SK-N-SH treated with all-trans-retinoic acid at 6 μM for 48 hours (cell line): ENCODE results near the gene WFDC1.

Source experiments
- ATAC-seq: fragments of 200-7000 bp; cut with Tn5 transposase; 3 replicates; pipeline ENCODE4 v1.9.1; 2020; ENCODE audit warnings: mild to moderate bottlenecking, moderate library complexity
- ARNTL ChIP-seq: fragments of 450-650 bp; formaldehyde crosslinking; IDR thresholded peaks from 2 replicates; pipeline ENCODE4 v1.5.0; 2020; ENCODE audit warnings: low read depth, mild to moderate bottlenecking, moderate library complexity, borderline replicate concordance
- BACH2 ChIP-seq: fragments of 250-450 bp; sonication (Bioruptor Pico); IDR thresholded peaks from 2 replicates; pipeline ENCODE4 v1.9.0; 2021; ENCODE audit warnings: mild to moderate bottlenecking, borderline replicate concordance
- CSDC2 ChIP-seq: fragments of 250-450 bp; sonication (Bioruptor Pico); IDR thresholded peaks from 2 replicates; pipeline ENCODE4 v1.5.0; 2020; ENCODE audit warnings: mild to moderate bottlenecking, moderate library complexity
- CSRNP3 ChIP-seq: fragments of 250-450 bp; sonication (Bioruptor Pico); IDR thresholded peaks from 2 replicates; pipeline ENCODE4 v1.5.1; 2021; ENCODE audit warnings: mild to moderate bottlenecking, moderate library complexity
- ESRRG ChIP-seq: fragments of 250-450 bp; sonication (Bioruptor Pico); IDR thresholded peaks from 2 replicates; pipeline ENCODE4 v1.6.1; 2021; ENCODE audit warnings: mild to moderate bottlenecking
- GLIS3 ChIP-seq: fragments of 250-450 bp; sonication (Bioruptor Pico); IDR thresholded peaks from 2 replicates; pipeline ENCODE4 v1.5.0; 2020; ENCODE audit warnings: mild to moderate bottlenecking, moderate library complexity
- ISL1 ChIP-seq: fragments of 250-450 bp; sonication (Bioruptor Pico); IDR thresholded peaks from 2 replicates; pipeline ENCODE4 v2.1.2; 2022; ENCODE audit warnings: mild to moderate bottlenecking, moderate library complexity
- OSR1 ChIP-seq: fragments of 250-450 bp; sonication (Bioruptor Pico); IDR thresholded peaks from 2 replicates; pipeline ENCODE4 v1.8.0; 2022; ENCODE audit warnings: moderate library complexity, mild to moderate bottlenecking, inconsistent platforms
- POU6F1 ChIP-seq: fragments of 250-450 bp; sonication (Bioruptor Pico); IDR thresholded peaks from 2 replicates; pipeline ENCODE4 v1.8.0; 2021; ENCODE audit warnings: low read depth, mild to moderate bottlenecking, moderate library complexity, borderline replicate concordance
- PPARA ChIP-seq: fragments of 250-450 bp; sonication (Bioruptor Pico); IDR thresholded peaks from 2 replicates; pipeline ENCODE4 v1.5.0; 2020; ENCODE audit warnings: mild to moderate bottlenecking, borderline replicate concordance
- RARB ChIP-seq: fragments of 250-450 bp; sonication (Bioruptor Pico); IDR thresholded peaks from 2 replicates; pipeline ENCODE4 v1.8.0; 2021; ENCODE audit warnings: mild to moderate bottlenecking, moderate library complexity
- SNAI2 ChIP-seq: fragments of 250-450 bp; sonication (Bioruptor Pico); IDR thresholded peaks from 2 replicates; pipeline ENCODE4 v1.5.0; 2020; ENCODE audit warnings: mild to moderate bottlenecking, moderate library complexity
- TCF4 ChIP-seq: fragments of 250-450 bp; sonication (Bioruptor Pico); IDR thresholded peaks from 2 replicates; pipeline ENCODE4 v1.8.0; 2021; ENCODE audit warnings: mild to moderate bottlenecking, moderate library complexity, borderline replicate concordance
- TOX ChIP-seq: fragments of 250-450 bp; sonication (Bioruptor Pico); IDR thresholded peaks from 2 replicates; pipeline ENCODE4 v1.8.0; 2021; ENCODE audit warnings: mild to moderate bottlenecking, moderate library complexity, borderline replicate concordance
- TSHZ2 ChIP-seq: fragments of 250-450 bp; sonication (Bioruptor Pico); IDR thresholded peaks from 2 replicates; pipeline ENCODE4 v1.5.0; 2020; ENCODE audit warnings: mild to moderate bottlenecking, moderate library complexity
- ZC3H10 ChIP-seq: fragments of 250-450 bp; sonication (Bioruptor Pico); IDR thresholded peaks from 2 replicates; pipeline ENCODE4 v1.5.1; 2021; ENCODE audit warnings: mild to moderate bottlenecking, moderate library complexity
- ZFP3 ChIP-seq: fragments of 250-450 bp; sonication (Bioruptor Pico); IDR thresholded peaks from 2 replicates; pipeline ENCODE4 v1.5.0; 2020; ENCODE audit warnings: mild to moderate bottlenecking, moderate library complexity
- ZFP30 ChIP-seq: fragments of 450-650 bp; formaldehyde crosslinking; IDR thresholded peaks from 2 replicates; pipeline ENCODE4 v1.5.0; 2022; ENCODE audit warnings: mild to moderate bottlenecking, moderate library complexity
- ZNF565 ChIP-seq: fragments of 450-650 bp; formaldehyde crosslinking; conservative IDR thresholded peaks from 2 replicates; pipeline ENCODE4 v1.5.0; 2020; ENCODE audit warnings: low read depth, mild to moderate bottlenecking, moderate library complexity
- ZNF70 ChIP-seq: fragments of 450-650 bp; formaldehyde crosslinking; IDR thresholded peaks from 2 replicates; pipeline ENCODE4 v1.5.0; 2020; ENCODE audit warnings: mild to moderate bottlenecking, moderate library complexity
- ZNF8 ChIP-seq: fragments of 450-650 bp; formaldehyde crosslinking; IDR thresholded peaks from 2 replicates; pipeline ENCODE4 v1.5.0; 2020; ENCODE audit warnings: mild to moderate bottlenecking, moderate library complexity
- TF ChIP-seq, protein P1 (sequence below): fragments of 250-450 bp; sonication (Bioruptor Pico); IDR thresholded peaks from 2 replicates; pipeline ENCODE4 v1.5.1; 2020; ENCODE audit warnings: low read depth, mild to moderate bottlenecking, moderate library complexity
- TF ChIP-seq, protein P2 (sequence below): fragments of 250-450 bp; sonication (Bioruptor Pico); IDR thresholded peaks from 2 replicates; pipeline ENCODE4 v1.8.0; 2020; ENCODE audit warnings: mild to moderate bottlenecking, moderate library complexity, borderline replicate concordance

The WFDC1 gene

GRCh38 chr16:84350685-84351400 is 56.2 kb downstream of the WFDC1 start:
- ATAC-seq, result no peak
- TF ChIP-seq OSR1, result no peak
- TF ChIP-seq ZFP3 (CRISPR knock-in tag), result no peak
- TF ChIP-seq SNAI2 (CRISPR knock-in tag), result no peak
- TF ChIP-seq TCF4 (CRISPR knock-in tag), result no peak
- no peak for TF ChIP-seq ESRRG (CRISPR knock-in tag)
- TF ChIP-seq, protein P1, sequence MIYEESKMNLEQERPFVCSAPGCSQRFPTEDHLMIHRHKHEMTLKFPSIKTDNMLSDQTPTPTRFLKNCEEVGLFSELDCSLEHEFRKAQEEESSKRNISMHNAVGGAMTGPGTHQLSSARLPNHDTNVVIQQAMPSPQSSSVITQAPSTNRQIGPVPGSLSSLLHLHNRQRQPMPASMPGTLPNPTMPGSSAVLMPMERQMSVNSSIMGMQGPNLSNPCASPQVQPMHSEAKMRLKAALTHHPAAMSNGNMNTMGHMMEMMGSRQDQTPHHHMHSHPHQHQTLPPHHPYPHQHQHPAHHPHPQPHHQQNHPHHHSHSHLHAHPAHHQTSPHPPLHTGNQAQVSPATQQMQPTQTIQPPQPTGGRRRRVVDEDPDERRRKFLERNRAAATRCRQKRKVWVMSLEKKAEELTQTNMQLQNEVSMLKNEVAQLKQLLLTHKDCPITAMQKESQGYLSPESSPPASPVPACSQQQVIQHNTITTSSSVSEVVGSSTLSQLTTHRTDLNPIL, result no peak
- no peak for TF ChIP-seq ARNTL
- TF ChIP-seq ZFP30 (CRISPR knock-in tag), result no peak
- TF ChIP-seq, protein P2, sequence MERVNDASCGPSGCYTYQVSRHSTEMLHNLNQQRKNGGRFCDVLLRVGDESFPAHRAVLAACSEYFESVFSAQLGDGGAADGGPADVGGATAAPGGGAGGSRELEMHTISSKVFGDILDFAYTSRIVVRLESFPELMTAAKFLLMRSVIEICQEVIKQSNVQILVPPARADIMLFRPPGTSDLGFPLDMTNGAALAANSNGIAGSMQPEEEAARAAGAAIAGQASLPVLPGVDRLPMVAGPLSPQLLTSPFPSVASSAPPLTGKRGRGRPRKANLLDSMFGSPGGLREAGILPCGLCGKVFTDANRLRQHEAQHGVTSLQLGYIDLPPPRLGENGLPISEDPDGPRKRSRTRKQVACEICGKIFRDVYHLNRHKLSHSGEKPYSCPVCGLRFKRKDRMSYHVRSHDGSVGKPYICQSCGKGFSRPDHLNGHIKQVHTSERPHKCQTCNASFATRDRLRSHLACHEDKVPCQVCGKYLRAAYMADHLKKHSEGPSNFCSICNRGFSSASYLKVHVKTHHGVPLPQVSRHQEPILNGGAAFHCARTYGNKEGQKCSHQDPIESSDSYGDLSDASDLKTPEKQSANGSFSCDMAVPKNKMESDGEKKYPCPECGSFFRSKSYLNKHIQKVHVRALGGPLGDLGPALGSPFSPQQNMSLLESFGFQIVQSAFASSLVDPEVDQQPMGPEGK, result no peak
- no peak for TF ChIP-seq BACH2 (CRISPR knock-in tag)
- no peak for TF ChIP-seq RARB (CRISPR knock-in tag)
- no peak for TF ChIP-seq ZNF70 (CRISPR knock-in tag)
- no peak for TF ChIP-seq CSRNP3
- no peak for TF ChIP-seq GLIS3 (CRISPR knock-in tag)
- no peak for TF ChIP-seq POU6F1
- no peak for TF ChIP-seq PPARA (CRISPR knock-in tag)

- ATAC-seq, result no peak
- TF ChIP-seq ISL1 (CRISPR knock-in tag), result no peak
- TF ChIP-seq ARNTL, result no peak
- TF ChIP-seq CSRNP3, result no peak
- no peak for TF ChIP-seq ZNF8
- no peak for TF ChIP-seq GLIS3 (CRISPR knock-in tag)
- no peak for TF ChIP-seq ZFP3 (CRISPR knock-in tag)
- TF ChIP-seq TCF4 (CRISPR knock-in tag), result no peak
- no peak for TF ChIP-seq POU6F1
- TF ChIP-seq ZNF565, result no peak
- TF ChIP-seq ZNF70 (CRISPR knock-in tag), result no peak
- TF ChIP-seq ESRRG (CRISPR knock-in tag), result no peak
- TF ChIP-seq RARB (CRISPR knock-in tag), result no peak
Observed at GRCh38 chr16:84351630-84352029, 57.0 kb downstream of the WFDC1 start.

DNA sequence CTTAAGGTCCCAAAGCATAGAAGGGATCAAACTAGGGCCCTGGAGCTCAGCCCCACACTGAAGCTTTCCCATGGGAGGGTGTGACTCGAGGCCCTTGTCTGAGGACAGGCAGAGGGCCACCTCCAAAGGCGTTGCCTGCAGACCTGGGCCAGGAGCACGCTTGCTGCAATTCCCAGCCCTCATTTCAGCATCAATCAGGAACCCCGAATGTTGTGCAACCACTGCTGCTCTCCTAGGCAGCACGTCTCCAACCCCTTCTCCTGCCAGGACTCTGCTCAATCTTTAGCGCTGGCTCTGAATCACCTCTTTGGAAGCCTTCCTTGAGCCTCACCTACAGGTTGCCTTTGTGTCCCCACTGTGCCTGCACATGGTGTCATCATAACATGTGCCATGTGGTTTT is 59.6 kb downstream of the WFDC1 start:
- no peak for TF ChIP-seq ZC3H10 (CRISPR knock-in tag)
- no peak for TF ChIP-seq OSR1
- no peak for TF ChIP-seq CSDC2 (CRISPR knock-in tag)
- no peak for TF ChIP-seq ZNF70 (CRISPR knock-in tag)
- TF ChIP-seq RARB (CRISPR knock-in tag), result no peak
- no peak for TF ChIP-seq ZFP3 (CRISPR knock-in tag)
- TF ChIP-seq ZFP30 (CRISPR knock-in tag), result no peak
- no peak for TF ChIP-seq ZNF8
- TF ChIP-seq ESRRG (CRISPR knock-in tag), result no peak
- TF ChIP-seq TSHZ2 (CRISPR knock-in tag), result no peak
- no peak for TF ChIP-seq TOX (CRISPR knock-in tag)
- TF ChIP-seq ARNTL, result no peak
- no peak for TF ChIP-seq TCF4 (CRISPR knock-in tag)
- TF ChIP-seq SNAI2 (CRISPR knock-in tag), result no peak
- TF ChIP-seq, protein P1, result no peak
- TF ChIP-seq, all 23 proteins: peak for 0
- ATAC-seq, result no peak
